IMR-90 (cell line): Measurements from ENCODE around the gene EIF4E1B. TPM values are rescaled to one million over a fixed set of nuclear protein-coding genes. Genes with fewer than 3 reads are reported as not detected.

Experiments
- ATAC-seq: fragments of 200-7000 bp; cut with Tn5 transposase; 2 replicates; pipeline ENCODE4 v1.9.1; 2020; ENCODE audit warnings: low read depth, mild to moderate bottlenecking, moderate library complexity
- BruUV-seq: library from RNA; stranded (reverse); fragments of 400-500 nt; replicated peaks from 2 replicates; lab custom pipeline; 2021; lab: Mats Ljungman, UMichigan
- CTCF ChIA-PET: fragments of 300-600 bp; formaldehyde crosslinking; extraction: SDS; loops from one replicate; lab custom pipeline; 2021; ENCODE audit warnings: antibody characterized with exemption; lab: Yijun Ruan, JAX
- POLR2A ChIA-PET: fragments of 300-600 bp; sonication (Branson Sonifier 250); formaldehyde crosslinking; loops from one replicate; lab custom pipeline; 2022; ENCODE audit warnings: antibody characterized with exemption; ENCODE audit not compliant: unreplicated experiment; lab: Charles Lee
- DNase-seq: peaks from one replicate; pipeline ENCODE4 v3.0.0; 2013
- H2AFZ ChIP-seq: replicated peaks from 2 replicates; pipeline ENCODE3; 2013; ENCODE audit warnings: low read length, mild to moderate bottlenecking; ENCODE audit not compliant: poor library complexity
- H2AK5ac ChIP-seq: 2 replicates; pipeline ENCODE4 v1.6.1; 2013; ENCODE audit warnings: low read depth, low read length, inconsistent platforms
- H2AK9ac ChIP-seq: replicated peaks from 2 replicates; pipeline ENCODE3; 2013; ENCODE audit warnings: mild to moderate bottlenecking, low read depth, low read length, moderate library complexity; ENCODE audit not compliant: poor library complexity
- H2BK120ac ChIP-seq: 2 replicates; pipeline ENCODE4 v1.6.1; 2013; ENCODE audit warnings: low read depth, low read length, inconsistent platforms
- H2BK15ac ChIP-seq: 3 replicates; pipeline ENCODE4 v1.6.1; 2013; ENCODE audit warnings: low read depth, low read length, inconsistent platforms
- H2BK20ac ChIP-seq: 2 replicates; pipeline ENCODE4 v1.6.1; 2013; ENCODE audit warnings: low read depth, mild to moderate bottlenecking, inconsistent platforms, low read length, moderate library complexity
- H2BK5ac ChIP-seq: 2 replicates; pipeline ENCODE4 v1.6.1; 2013; ENCODE audit warnings: mild to moderate bottlenecking, low read depth, low read length, inconsistent platforms; ENCODE audit not compliant: poor library complexity, severe bottlenecking
- H3K14ac ChIP-seq: replicated peaks from 2 replicates; pipeline ENCODE4 v1.6.1; 2013; ENCODE audit warnings: low read depth, low read length, inconsistent platforms
- H3K18ac ChIP-seq: 2 replicates; pipeline ENCODE4 v1.6.1; 2013; ENCODE audit warnings: low read depth, low read length, control low read depth
- H3K23ac ChIP-seq: 2 replicates; pipeline ENCODE4 v1.6.1; 2013; ENCODE audit warnings: low read depth, low read length, inconsistent platforms
- H3K27ac ChIP-seq: 2 replicates; pipeline ENCODE4 v1.5.1; 2013; ENCODE audit warnings: mild to moderate bottlenecking, control low read depth, low read length; ENCODE audit not compliant: insufficient read depth
- H3K27me3 ChIP-seq: 2 replicates; pipeline ENCODE4 v1.6.1; 2013; ENCODE audit warnings: low read length; ENCODE audit not compliant: control insufficient read depth, insufficient read depth
- H3K36me3 ChIP-seq: 2 replicates; pipeline ENCODE4 v1.6.1; 2013; ENCODE audit warnings: low read length, mixed read lengths; ENCODE audit not compliant: control insufficient read depth, insufficient read depth
- H3K4ac ChIP-seq: 2 replicates; pipeline ENCODE4 v1.6.1; 2013; ENCODE audit warnings: low read depth, low read length, inconsistent platforms
- H3K4me1 ChIP-seq: 2 replicates; pipeline ENCODE4 v1.6.1; 2013; ENCODE audit warnings: low read length, mixed read lengths; ENCODE audit not compliant: control insufficient read depth, insufficient read depth
- H3K4me2 ChIP-seq: 2 replicates; pipeline ENCODE4 v1.6.1; 2013; ENCODE audit warnings: low read depth, mild to moderate bottlenecking, control low read depth, low read length, moderate library complexity
- H3K4me3 ChIP-seq: 2 replicates; pipeline ENCODE4 v1.5.1; 2013; ENCODE audit warnings: low read depth, mild to moderate bottlenecking, control low read depth, low read length, moderate library complexity; ENCODE audit not compliant: insufficient read depth
- H3K56ac ChIP-seq: 2 replicates; pipeline ENCODE4 v1.6.1; 2013; ENCODE audit warnings: low read length, inconsistent platforms; ENCODE audit not compliant: insufficient read depth; ENCODE audit errors: extremely low read depth
- H3K79me1 ChIP-seq, 2 experiments: 2 replicates each; pipeline ENCODE4 v1.6.1; 2013; ENCODE audit warnings: low read length in 2 of 2, inconsistent platforms in 1 of 2, low read depth in 1 of 2
- H3K9ac ChIP-seq: 2 replicates; pipeline ENCODE4 v1.6.1; 2013; ENCODE audit warnings: low read depth, low read length, control low read depth
- H3K9me1 ChIP-seq: 2 replicates; pipeline ENCODE4 v1.6.1; 2013; ENCODE audit warnings: low read length, inconsistent platforms; ENCODE audit not compliant: insufficient read depth
- H3K9me3 ChIP-seq: 2 replicates; pipeline ENCODE4 v1.6.1; 2013; ENCODE audit warnings: low read length; ENCODE audit not compliant: control insufficient read depth, insufficient read depth
- H4K20me1 ChIP-seq: 2 replicates; pipeline ENCODE4 v1.6.1; 2013; ENCODE audit warnings: low read length, inconsistent platforms; ENCODE audit not compliant: insufficient read depth
- H4K5ac ChIP-seq: 2 replicates; pipeline ENCODE4 v1.6.1; 2013; ENCODE audit warnings: mild to moderate bottlenecking, low read depth, low read length, control low read depth
- H4K8ac ChIP-seq, 2 experiments: 2 replicates each; pipeline ENCODE4 v1.6.1; 2013; ENCODE audit warnings: low read depth in 2 of 2, low read length in 2 of 2, control low read depth in 1 of 2, inconsistent platforms in 1 of 2
- H4K91ac ChIP-seq: 2 replicates; pipeline ENCODE4 v1.6.1; 2013; ENCODE audit warnings: low read depth, low read length, inconsistent platforms; ENCODE audit not compliant: insufficient read depth
- CEBPB ChIP-seq: IDR thresholded peaks from 2 replicates; pipeline ENCODE4 v1.6.1; 2012; ENCODE audit warnings: low read depth, low read length, improper control_type of control experiment
- CHD1 ChIP-seq: IDR thresholded peaks from 2 replicates; pipeline ENCODE4 v1.6.1; 2012; ENCODE audit warnings: low read depth, low read length, improper control_type of control experiment
- FOS ChIP-seq: fragments of 150-350 bp; IDR thresholded peaks from 2 replicates; pipeline ENCODE4 v1.6.1; 2016; ENCODE audit warnings: low read depth, low read length
- MAFK ChIP-seq: IDR thresholded peaks from 2 replicates; pipeline ENCODE4 v1.6.1; 2012; ENCODE audit warnings: low read depth, low read length, improper control_type of control experiment
- MXI1 ChIP-seq: IDR thresholded peaks from 2 replicates; pipeline ENCODE4 v1.6.1; 2012; ENCODE audit warnings: low read depth, mild to moderate bottlenecking, low read length, moderate library complexity, borderline replicate concordance
- POLR2A ChIP-seq: IDR thresholded peaks from 2 replicates; pipeline ENCODE4 v1.6.1; 2012; ENCODE audit warnings: mild to moderate bottlenecking, low read depth, low read length
- RAD21 ChIP-seq: IDR thresholded peaks from 2 replicates; pipeline ENCODE4 v1.6.1; 2012; ENCODE audit warnings: low read length, improper control_type of control experiment
- RCOR1 ChIP-seq: IDR thresholded peaks from 2 replicates; pipeline ENCODE4 v1.6.1; 2012; ENCODE audit warnings: mild to moderate bottlenecking, low read length, improper control_type of control experiment; ENCODE audit not compliant: insufficient replicate concordance
- RFX5 ChIP-seq: IDR thresholded peaks from 2 replicates; pipeline ENCODE4 v1.8.0; 2012; ENCODE audit warnings: low read depth, mild to moderate bottlenecking, low read length, moderate library complexity
- SMC3 ChIP-seq: fragments of 150-350 bp; IDR thresholded peaks from 2 replicates; pipeline ENCODE4 v1.6.1; 2016; ENCODE audit warnings: low read depth, mild to moderate bottlenecking, antibody characterized with exemption, low read length, moderate library complexity
- USF2 ChIP-seq: fragments of 150-350 bp; IDR thresholded peaks from 2 replicates; pipeline ENCODE4 v1.6.1; 2017; ENCODE audit warnings: mild to moderate bottlenecking, antibody characterized with exemption, low read length, low read depth
- WGBS, 2 experiments: methylation state at CpG; one replicate each; pipeline versions ENCODE4 v1.1.5 to v1.1.7; 2013; ENCODE audit warnings: missing lambda C conversion rate in 2 of 2; ENCODE audit not compliant: insufficient read length in 1 of 2; ENCODE audit errors: extremely low coverage in 2 of 2; 5-methylcytosine and 5-hydroxymethylcytosine counted together
- dilution Hi-C: fragments of 300-500 bp; cut with HindIII; formaldehyde crosslinking; loops from one replicate; pipeline ENCODE4 v1.14.3; 2018; ENCODE audit warnings: low sequenced_read_pairs; ENCODE audit not compliant: unreplicated experiment
- in situ Hi-C: fragments of 300-500 bp; cut with MboI; formaldehyde crosslinking; loops from 3 replicates; pipeline ENCODE4 v1.14.3; 2019; ENCODE audit warnings: low sequenced_read_pairs, inconsistent platforms, mixed read lengths
- intact Hi-C: fragments of 100-400 bp; cut with micrococcal nuclease; formaldehyde crosslinking; loops from 2 replicates; pipeline ENCODE4 v1.10.0; 2022
- polyA plus RNA-seq, 3 experiments: library from polyadenylated mRNA; depleted of rRNA; stranded (reverse); fragments of >200 nt; gene quantifications; 2 replicates each; pipeline ENCODE4 v1.2.3, GENCODE V29; 2012; ENCODE audit warnings: low replicate concordance in 1 of 3
- total RNA-seq: library from RNA; depleted of rRNA; stranded (reverse); fragments of >200 nt; gene quantifications from 2 replicates; pipeline ENCODE4 v1.2.3, GENCODE V29; 2012

EIF4E1B gene
- total and polyA plus RNA-seq, 2 of the 4 experiments (the other 2 are of a cell fraction), result not detected

GRCh38 chr5:176662371-176663333, 32.2 kb downstream of the EIF4E1B start:
- no TSS peak for BruUV-seq

More at GRCh38 chr5:176662371-176663333, 32.2 kb downstream of the EIF4E1B start:
- Histone ChIP-seq H3K27me3 (peaks cover 22% of the 10 kb centered on the region), H3K14ac (no peak overlapping the region), H3K27ac (no peak overlapping the region), H2BK15ac (no peak overlapping the region), H3K23ac (no peak overlapping the region), H3K4me1 (no peaks in the 10 kb centered on the region), H2AK5ac (no peak overlapping the region), H3K4me2 (no peak overlapping the region), H3K9me1 (peaks cover 3% of the 10 kb centered on the region; the same call in 1 of the 2 replicates), H3K9ac (no peak overlapping the region), H3K79me1 (no peaks in the 10 kb centered on the region), H3K9me3 (0 out of 2 replicates have a peak, but pooled peaks cover 1% of the 10 kb centered on the region), H3K56ac (no peak overlapping the region), H4K8ac (no peak overlapping the region), H4K91ac (no peak overlapping the region), H3K18ac (no peak overlapping the region), H2AFZ (no peak overlapping the region), H2BK20ac (no peak overlapping the region), H2AK9ac (no peak overlapping the region), H3K4ac (no peak overlapping the region), H3K4me3 (no peak overlapping the region), H3K36me3 (no peaks in the 10 kb centered on the region), H2BK120ac (no peak overlapping the region), H4K5ac (no peak overlapping the region), H4K20me1 (peaks cover 7% of the 10 kb centered on the region), H2BK5ac (no peak overlapping the region)
- TF ChIP-seq CHD1 (no peak), RCOR1 (no peak), RFX5 (no peak), SMC3 (no peak), USF2 (no peak), CEBPB (no peak), MAFK (no peak), POLR2A (no peak), MXI1 (no peak), RAD21 (no peak), FOS (no peak)
- DNase-seq, result no peak
- dilution Hi-C loops, result no loop called here
- ATAC-seq, result no peak
- 63% methylated on average over 4 of the region's 21 CpGs; no CpG with 5 or more reads in 1 of the 2 experiments for WGBS, 2 experiments
- ChIA-PET CTCF (no interaction called here), POLR2A (no interaction called here)
- in situ Hi-C loops, result no loop called here
- intact Hi-C loops, result loop anchor here (10.0 kb wide), 1 partner anchor 152 kb away; the partner anchor contains the start of gene UNC5A
